Measurements from ENCODE around the gene FAM89B.
"Not testable (repeated sequence)": the region's sequence is repeated elsewhere in the genome, so short reads cannot be mapped to it uniquely, and the experiment has no call there.

The FAM89B gene

GRCh38 chr11:65572356-65573051 is at the start of gene FAM89B:
Gene FAM89B, plus strand, starts transcription at chr11:65572538. Its CDS starts 132 bp downstream, at chr11:65572670.
- peak; percentile 70 for DNase-seq (ENCODE audit: low read depth)

- not testable (repeated sequence) for DNase-seq (ENCODE audit: low read depth)
These were observed 49.4 kb upstream of the FAM89B start for GRCh38 chr11:65522718-65523630.

DNA sequence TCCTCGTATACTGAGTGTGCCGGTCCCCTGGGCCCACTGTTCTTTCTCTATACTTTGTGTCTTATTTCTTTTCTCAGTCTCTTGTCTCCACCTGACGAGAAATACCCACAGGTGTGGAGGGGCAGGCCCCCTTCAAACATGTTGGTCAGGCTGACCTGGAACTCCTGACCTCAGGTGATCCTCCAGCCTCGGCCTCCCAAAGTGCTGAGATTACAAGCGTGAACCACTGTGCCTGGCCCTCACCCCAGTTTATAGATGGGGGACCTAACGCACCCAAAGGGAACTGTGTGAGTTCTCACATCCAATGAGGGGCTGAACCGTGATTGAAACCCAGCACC is 48.7 kb upstream of the FAM89B start:
- DNase-seq (ENCODE audit: low read depth): not testable (repeated sequence)

DNA sequence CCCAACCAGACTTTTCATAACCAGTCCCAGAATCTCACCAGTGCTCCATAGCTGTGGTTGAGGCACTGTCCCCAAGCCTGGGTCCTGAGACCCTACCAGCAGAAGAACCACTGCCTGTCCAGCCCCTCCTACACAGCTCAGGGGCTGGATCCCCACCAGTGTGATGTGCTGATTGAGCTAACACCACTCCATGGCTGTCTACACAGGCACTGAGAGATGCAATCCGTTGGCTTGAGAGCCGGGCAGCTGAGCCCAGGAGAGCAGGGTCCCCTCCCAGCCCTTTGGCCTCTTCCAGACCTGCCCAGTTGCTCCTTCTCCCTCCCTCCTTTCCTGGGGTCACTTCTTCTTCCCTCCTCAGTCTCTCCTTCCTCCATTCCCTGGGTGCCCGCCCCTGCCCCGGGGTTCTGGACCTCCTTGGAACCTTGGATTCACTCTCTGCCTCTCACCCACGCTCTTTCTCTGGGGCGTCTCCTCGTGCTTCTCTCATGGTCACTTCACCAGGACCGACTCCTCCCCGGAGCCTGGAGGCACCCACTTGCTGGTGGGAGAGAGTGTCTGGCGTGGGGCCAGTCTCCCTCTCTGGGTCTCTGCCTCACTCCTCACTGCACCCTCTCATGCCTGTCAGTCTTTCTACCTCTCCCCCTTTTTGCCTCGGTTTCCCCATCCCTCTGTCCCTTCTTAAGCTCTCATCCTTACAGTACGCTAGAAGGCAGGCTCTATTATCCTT is 48.2 kb upstream of the FAM89B start:
- DNase-seq (ENCODE audit: low read depth): peak; percentile 9

- peak; percentile 64 for DNase-seq (ENCODE audit: low read depth)
These were observed 47.4 kb upstream of the FAM89B start, which contains the start of gene SCYL1 for GRCh38 chr11:65524741-65525545. Gene SCYL1, plus strand, starts transcription at chr11:65525083. Its CDS starts 71 bp downstream, at chr11:65525154.

DNA sequence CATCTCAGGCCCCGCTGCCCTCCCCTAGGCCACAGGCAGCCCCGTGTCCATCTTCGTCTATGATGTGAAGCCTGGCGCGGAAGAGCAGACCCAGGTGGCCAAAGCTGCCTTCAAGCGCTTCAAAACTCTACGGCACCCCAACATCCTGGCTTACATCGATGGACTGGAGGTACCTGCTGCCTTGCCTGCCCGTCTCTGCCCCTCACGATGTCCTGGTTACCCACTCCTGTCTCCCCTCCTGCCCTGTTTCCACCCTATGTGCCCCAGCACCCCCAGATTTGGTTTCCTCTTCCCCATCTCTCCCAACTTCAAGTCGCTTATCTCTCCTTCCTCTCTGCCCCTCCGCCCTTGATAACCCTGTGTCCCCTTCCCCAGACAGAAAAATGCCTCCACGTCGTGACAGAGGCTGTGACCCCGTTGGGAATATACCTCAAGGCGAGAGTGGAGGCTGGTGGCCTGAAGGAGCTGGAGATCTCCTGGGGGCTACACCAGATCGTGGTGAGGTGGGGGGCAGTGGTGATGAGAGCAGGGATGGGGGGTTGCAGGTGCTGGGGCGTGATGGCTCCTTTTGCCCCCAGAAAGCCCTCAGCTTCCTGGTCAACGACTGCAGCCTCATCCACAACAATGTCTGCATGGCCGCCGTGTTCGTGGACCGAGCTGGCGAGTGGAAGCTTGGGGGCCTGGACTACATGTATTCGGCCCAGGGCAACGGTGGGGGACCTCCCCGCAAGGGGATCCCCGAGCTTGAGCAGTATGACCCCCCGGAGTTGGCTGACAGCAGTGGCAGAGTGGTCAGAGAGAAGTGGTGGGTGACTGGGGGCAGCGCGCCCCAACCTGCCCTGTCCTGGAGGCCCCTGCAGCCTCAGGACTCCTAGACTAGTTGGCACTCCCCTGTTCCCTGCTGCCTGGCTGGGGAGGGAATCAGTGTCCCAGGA is 46.5 kb upstream of the FAM89B start:
- DNase-seq (ENCODE audit: low read depth): no peak

GRCh38 chr11:65526744-65527143 is 45.6 kb upstream of the FAM89B start:
- no peak for DNase-seq (ENCODE audit: low read depth)

DNA sequence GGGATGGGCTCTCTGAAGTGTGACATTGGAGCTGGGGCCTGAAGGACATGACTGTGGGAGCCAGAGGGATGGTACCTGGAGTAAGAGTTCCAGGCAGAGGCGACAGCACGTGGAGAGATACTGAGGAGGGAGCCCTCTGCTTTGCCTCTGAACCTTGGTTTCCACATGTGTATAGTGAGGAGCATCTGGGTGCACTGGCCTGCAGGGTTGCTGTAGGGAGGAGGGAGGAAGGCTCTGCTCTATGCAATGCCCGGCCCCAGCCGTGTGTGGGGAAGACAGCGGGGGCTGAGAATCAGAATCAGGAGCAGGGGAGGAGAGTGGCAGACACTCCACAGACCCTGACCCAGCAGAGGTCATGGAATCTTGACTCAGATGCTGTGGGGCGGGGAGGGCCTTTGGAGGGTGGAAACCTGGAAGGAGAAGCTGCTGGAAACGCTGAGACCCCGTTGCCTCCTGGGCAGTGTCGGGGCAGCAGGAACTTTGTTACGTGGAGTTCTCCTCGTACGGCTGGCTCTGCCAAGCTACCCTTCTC is 43.5 kb upstream of the FAM89B start:
- no peak for DNase-seq (ENCODE audit: low read depth)

DNA sequence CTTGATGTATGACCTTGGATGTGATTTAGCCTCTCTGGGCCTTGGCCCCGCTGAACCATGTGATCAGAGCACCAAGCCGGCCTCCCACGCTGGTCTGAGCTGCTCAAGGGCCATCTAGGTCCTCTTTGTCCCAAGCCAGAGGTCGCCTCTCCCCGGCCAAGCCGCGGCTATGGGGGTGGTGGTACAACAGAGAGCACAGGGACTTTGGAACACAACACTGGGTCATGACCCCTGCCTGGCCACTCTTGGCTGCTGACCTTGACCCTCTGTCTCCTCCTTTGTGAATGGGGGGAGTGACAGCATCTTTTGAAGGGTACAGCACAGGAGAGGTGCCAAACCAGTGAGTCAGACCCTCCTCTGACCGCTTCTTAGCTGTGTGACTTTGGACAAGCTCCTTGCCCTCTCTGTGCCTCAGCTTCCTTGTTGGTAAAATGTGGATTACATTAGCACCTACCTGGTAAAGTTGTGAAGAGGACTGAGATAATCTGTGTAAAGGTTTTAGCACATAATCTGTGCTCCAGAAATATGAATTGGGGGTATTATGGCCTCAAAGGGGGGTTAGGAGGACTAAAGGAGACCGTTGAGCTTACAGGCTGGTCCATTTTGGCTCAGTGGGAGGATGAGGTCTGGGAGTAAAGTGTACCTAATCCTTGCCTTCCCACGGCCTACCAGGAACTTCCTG is 42.7 kb upstream of the FAM89B start:
- DNase-seq (ENCODE audit: low read depth): no peak

- DNase-seq (ENCODE audit: low read depth): no peak
These were observed 42.2 kb upstream of the FAM89B start for GRCh38 chr11:65530157-65530496.

DNA sequence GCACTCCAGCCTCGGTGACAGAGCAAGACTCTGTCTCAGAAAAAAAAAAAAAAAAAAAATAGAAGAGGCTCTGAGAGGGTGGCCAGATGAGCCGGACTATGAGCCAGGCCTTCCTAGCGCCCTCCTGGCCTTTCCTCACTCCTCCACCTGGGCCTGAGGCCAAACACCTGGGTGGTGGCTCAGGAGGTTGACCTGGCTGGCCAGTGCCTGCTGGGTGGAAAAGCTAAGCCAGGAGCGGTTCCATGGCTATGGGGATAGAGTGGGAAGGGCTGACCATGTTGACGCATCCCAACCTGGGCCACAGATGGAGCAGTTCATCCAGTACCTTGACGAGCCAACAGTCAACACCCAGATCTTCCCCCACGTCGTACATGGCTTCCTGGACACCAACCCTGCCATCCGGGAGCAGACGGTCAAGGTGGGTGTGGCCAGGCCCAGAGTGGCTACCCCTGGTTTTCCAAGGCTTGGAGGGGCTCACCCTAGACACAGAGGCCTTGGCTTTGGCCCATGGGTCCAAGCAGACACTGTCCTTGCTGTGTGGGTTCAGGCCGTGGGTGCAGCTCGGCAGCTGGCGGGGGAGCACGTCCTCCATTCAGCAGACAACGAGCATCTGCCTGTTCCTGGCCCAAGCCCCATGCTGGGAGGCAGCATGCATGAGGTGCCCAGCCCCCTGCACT is 39.8 kb upstream of the FAM89B start:
- DNase-seq (ENCODE audit: low read depth): no peak

DNA sequence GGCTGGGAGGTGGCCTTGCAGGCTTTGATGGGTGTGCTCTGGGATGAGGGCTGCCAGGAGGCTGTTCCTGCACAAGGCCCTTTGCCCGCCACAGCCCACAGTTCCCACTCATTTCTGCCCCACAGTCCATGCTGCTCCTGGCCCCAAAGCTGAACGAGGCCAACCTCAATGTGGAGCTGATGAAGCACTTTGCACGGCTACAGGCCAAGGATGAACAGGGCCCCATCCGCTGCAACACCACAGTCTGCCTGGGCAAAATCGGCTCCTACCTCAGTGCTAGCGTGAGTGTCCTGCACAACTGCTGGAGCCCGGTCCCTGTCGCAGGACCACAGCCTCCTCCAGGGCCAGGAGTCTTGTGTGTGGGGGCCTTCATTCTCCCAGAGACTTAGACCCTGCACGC is 37.2 kb upstream of the FAM89B start:
- no peak for DNase-seq (ENCODE audit: low read depth)

DNA sequence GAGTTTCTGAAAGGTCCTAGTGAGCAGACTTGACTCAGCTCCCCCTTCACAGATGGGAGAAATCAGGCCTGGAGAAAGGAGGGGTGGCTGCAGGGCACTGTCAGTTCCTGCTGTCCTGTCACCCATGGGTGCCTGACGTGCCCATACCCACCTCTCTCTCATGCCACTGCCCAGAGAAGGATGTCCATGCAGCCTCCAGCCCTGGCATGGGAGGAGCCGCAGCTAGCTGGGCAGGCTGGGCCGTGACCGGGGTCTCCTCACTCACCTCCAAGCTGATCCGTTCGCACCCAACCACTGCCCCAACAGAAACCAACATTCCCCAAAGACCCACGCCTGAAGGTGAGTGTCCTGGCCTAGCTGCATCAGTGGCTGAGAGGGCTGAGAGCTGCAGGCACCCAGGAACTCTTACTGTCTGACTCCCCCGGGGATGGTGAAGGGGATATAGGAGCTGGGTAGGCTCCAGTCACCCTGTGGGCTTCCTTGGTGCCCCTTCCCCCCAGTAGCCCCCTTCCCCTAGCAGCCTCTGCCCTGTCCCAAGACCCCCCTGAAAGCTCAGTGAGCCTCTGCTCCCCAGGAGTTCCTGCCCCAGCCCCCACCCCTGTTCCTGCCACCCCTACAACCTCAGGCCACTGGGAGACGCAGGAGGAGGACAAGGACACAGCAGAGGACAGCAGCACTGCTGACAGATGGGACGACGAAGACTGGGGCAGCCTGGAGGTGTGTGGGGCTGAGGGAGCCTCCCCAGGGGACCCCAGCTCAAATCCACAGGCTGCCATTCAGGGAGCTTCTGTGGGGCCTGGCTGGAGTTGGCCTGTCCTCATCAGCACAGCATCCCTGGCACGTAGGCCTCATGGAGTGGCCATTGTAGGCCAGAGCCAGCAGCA is 35.7 kb upstream of the FAM89B start:
- DNase-seq (ENCODE audit: low read depth): no peak

DNA sequence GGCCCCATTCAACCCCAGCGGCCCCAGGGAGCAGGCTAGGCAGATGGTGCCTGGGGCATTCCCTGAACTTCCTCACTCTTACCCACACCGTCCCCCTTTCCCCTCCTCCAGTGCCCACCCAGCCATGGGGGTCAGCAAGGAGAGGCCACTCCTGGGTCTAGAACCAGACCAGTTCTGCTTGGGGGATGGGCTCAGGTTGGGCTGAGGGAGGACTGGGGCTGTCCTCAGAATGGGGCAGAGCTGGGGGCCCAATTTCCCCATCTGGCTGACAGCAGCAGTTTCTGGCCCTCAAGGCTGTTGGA is 35.1 kb upstream of the FAM89B start:
- no peak for DNase-seq (ENCODE audit: low read depth)

- DNase-seq (ENCODE audit: low read depth): no peak
These were observed 34.6 kb upstream of the FAM89B start for GRCh38 chr11:65537620-65538231.

DNA sequence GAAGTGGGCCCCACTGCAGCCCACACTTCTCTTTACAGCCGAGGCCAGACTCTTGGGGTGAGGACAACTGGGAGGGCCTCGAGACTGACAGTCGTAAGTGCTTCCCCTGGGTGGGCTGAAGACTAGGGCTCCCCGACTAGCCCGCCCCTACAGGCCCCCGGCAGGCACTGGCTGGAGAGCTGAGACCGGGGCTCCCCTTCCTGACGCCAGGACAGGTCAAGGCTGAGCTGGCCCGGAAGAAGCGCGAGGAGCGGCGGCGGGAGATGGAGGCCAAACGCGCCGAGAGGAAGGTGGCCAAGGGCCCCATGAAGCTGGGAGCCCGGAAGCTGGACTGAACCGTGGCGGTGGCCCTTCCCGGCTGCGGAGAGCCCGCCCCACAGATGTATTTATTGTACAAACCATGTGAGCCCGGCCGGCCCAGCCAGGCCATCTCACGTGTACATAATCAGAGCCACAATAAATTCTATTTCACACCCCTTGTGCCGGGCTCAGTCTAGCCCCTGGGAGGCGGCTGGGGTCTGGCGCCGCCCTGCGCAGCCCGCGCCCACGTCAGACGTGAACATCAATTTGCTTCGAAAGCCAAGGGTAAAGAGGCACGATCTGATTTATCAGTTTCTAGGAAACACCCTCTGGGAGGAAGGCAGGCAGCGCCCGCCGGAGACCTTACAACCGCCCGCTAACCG is 34.0 kb upstream of the FAM89B start:
- no peak for DNase-seq (ENCODE audit: low read depth)
